Measurements from ENCODE around the gene TTLL7.

The TTLL7 gene

DNA sequence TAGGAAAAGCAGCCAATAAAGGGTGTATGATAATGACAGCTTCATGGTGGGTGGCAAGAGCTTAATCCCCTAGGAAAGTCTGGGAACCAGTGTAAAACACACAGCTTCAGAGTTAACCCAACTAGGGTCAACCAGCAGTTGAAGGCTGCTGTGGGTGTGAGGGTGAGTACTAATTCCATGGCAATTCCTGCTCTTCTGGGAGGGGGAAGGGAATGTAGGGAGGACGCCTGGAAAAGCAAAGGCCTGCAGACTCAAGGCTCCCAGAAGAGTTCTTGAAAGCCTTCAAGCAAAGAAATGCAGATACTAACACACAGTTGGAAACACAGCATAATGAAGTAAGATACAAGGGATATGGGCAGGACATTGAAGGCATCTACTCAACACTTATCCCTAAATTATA lies 28.1 kb downstream of the TTLL7 start:
- Mint-ChIP-seq H3K27me3 (no peaks in the 10 kb centered on the region), H3K36me3 (no peaks in the 10 kb centered on the region), H3K4me1 (no peaks in the 10 kb centered on the region), H3K4me3 (no peak overlapping the region), H3K9me3 (no peaks in the 10 kb centered on the region), H3K27ac (no peak overlapping the region)
- ATAC-seq (ENCODE audit: low read depth) (no peak), DNase-seq (ENCODE audit: low spot score in 2 of 2) (no peak)

DNA sequence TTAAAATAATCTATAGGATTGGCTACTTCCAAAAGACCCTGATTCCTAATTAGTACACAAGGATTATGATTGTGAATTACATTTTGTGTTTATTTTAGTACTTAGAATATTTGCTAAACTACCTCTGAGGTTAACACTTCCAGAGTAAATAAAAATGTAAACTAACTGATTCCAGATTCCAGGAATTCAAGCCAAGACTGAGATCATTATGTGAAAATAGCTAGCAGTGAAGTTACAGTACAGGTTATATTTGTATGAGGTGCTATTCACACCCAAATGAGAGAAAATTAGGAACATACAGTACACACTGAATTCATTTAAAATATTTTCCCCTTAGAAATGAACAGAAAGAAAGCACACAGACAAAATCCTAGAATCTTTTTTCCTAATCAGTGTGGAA lies 28.8 kb downstream of the TTLL7 start:
- peaks cover 1% of the 10 kb centered on the region for H3K27me3 Mint-ChIP-seq
- H3K27ac Mint-ChIP-seq = no peak overlapping the region
- no peak overlapping the region for H3K4me3 Mint-ChIP-seq
- ATAC-seq (ENCODE audit: low read depth) (no peak), DNase-seq (ENCODE audit: low spot score in 2 of 2) (no peak)
- H3K9me3 Mint-ChIP-seq = no peaks in the 10 kb centered on the region
- no peaks in the 10 kb centered on the region for H3K36me3 Mint-ChIP-seq
- no peaks in the 10 kb centered on the region for H3K4me1 Mint-ChIP-seq

DNA sequence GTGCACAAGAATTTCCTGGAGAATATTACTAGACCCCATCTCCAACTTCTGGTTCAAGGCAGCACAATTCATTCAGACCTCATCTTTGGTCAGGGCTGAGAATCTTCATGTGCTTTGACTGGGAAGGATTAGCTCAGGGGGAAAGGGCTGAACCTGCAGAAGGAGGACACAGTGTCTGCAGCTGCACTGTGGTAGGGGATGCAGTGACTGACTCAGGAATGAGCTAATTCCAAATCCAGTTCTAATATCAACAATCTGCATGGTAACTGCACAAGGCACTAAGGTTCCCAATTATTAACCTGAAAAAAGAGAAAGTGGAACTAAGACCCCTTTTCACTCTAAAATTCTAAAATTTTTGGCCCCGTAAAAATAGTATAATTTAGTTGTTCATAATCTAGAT lies 31.6 kb downstream of the TTLL7 start:
- H3K27me3 Mint-ChIP-seq = peaks cover 1% of the 10 kb centered on the region
- H3K36me3 Mint-ChIP-seq = no peaks in the 10 kb centered on the region
- H3K4me1 Mint-ChIP-seq = no peaks in the 10 kb centered on the region
- ATAC-seq (ENCODE audit: low read depth) (no peak), DNase-seq (ENCODE audit: low spot score in 2 of 2) (no peak)
- no peak overlapping the region for H3K27ac Mint-ChIP-seq
- no peaks in the 10 kb centered on the region for H3K9me3 Mint-ChIP-seq
- H3K4me3 Mint-ChIP-seq = no peak overlapping the region

DNA sequence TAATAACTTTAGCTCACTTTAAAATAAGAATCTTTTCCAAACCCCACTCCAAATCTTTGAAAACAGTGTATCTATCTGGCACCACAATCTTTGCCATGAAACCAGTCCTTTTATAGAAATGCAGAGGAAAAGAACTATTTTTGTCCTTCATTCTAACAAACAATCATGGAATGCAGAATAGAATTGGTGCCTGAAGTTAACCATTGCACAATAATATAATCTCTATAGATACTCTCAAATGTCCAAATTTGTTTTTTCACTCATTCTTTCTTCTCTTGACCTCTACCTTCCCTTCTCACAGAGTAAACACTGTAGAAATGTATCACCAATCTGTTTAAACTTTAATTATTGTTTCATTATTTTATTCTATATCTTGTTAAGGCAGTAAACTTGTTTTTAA lies 34.8 kb downstream of the TTLL7 start:
- Mint-ChIP-seq H3K4me1 (no peaks in the 10 kb centered on the region), H3K27ac (no peak overlapping the region), H3K4me3 (no peak overlapping the region), H3K27me3 (peaks cover 1% of the 10 kb centered on the region), H3K36me3 (no peaks in the 10 kb centered on the region), H3K9me3 (no peaks in the 10 kb centered on the region)
- no peak for ATAC-seq (ENCODE audit: low read depth)
- DNase-seq (ENCODE audit: low spot score in 2 of 2) = no peak

DNA sequence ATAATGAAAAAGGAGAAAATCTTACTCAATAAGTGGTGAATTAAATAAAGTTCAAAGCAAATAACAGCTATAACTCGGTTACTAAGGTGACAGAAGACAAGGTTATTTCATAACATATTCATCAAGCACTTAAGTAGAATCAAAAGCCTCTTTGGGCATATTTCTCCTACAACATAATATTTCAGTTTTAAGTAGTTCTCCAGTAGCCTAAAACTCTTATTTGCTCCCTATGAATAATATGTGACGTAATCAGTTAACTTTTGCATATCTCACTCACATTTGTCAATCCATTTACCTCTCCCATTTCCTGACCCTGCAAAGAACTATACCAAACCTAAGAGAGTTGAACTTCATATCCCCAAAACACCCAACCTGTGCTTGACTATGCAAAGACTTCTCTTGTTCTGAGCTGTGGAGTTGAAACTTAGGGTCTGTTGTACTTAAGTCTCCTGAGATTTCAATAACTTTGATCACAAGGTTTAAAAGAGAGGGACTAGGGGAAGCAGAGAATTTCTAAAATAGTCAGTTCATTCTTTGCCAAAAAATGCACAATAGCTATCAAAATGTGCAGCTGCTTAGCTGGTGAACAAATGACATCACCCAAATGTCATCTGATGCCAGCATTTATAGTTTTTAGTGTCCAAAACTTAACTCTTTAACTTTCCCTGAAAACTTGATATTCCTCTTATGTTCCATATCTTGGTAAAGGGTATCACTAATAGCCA lies 37.2 kb downstream of the TTLL7 start:
- Mint-ChIP-seq H3K36me3 (no peaks in the 10 kb centered on the region), H3K4me1 (no peaks in the 10 kb centered on the region), H3K9me3 (no peaks in the 10 kb centered on the region), H3K4me3 (no peak overlapping the region), H3K27me3 (peaks cover 1% of the 10 kb centered on the region), H3K27ac (no peak overlapping the region)
- no peak for DNase-seq (ENCODE audit: low spot score in 2 of 2)
- no peak for ATAC-seq (ENCODE audit: low read depth)

DNA sequence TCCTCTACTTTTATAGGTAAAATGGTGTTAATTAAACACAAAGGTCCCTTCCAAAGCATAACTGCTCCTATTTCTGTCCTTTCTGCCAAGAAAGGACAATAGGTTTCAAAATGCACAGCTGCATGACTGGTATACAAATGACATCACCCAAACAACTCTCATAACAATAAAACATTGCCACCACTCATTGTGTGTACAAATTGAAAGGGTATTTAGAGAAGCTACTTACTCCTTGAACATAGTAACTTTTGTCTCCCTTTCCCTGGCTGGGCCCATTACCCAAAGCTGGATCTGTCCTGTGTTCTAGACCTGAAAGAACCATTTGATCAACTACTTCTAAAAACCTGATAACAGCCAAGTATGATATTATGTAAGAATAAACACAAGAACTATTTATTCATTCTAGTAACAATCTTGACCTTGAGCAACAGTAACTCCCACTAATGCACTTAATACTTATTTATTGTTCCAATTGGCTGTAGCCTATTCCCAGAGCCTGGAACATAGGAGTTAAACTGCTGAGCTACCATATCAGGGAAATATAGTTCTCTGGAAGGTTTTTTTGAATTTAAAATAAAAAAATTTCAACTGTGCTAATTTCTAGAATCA lies 38.2 kb downstream of the TTLL7 start:
- no peak for DNase-seq (ENCODE audit: low spot score in 2 of 2)
- no peaks in the 10 kb centered on the region for H3K9me3 Mint-ChIP-seq
- ATAC-seq (ENCODE audit: low read depth) = no peak
- no peaks in the 10 kb centered on the region for H3K36me3 Mint-ChIP-seq
- no peak overlapping the region for H3K27ac Mint-ChIP-seq
- H3K4me1 Mint-ChIP-seq = no peaks in the 10 kb centered on the region
- peaks cover 1% of the 10 kb centered on the region for H3K27me3 Mint-ChIP-seq
- no peak overlapping the region for H3K4me3 Mint-ChIP-seq

DNA sequence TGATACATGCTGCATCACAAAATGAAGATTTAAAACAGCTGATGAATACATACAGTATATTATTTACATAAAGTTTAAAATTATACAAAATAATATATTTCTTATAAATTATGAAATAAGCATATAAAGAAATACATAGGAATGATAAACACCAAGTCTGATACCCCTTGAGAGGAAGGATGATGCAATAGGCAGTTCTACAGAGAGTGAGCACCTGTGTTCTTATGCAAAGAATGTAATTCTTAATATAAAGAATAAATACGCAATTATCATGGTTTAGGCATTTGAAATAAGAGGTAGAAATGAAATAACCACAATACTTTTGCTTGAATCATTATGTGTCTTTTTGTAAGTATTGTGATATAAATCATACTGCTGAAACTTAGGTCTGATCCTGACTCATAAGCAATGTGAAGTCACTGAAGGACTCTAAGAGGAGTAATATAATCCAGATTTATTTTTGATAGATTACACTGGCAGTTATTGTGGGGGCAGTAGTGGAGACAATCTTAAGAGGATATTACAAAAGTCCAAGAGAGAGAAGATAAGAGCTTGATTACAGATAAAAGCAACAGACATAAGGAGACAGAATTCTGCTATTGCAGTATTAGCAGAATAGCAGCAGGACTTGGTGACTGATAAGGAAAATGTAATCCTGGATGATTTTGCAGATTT lies 39.0 kb downstream of the TTLL7 start:
- no peak for ATAC-seq (ENCODE audit: low read depth)
- H3K4me1 Mint-ChIP-seq = no peaks in the 10 kb centered on the region

DNA sequence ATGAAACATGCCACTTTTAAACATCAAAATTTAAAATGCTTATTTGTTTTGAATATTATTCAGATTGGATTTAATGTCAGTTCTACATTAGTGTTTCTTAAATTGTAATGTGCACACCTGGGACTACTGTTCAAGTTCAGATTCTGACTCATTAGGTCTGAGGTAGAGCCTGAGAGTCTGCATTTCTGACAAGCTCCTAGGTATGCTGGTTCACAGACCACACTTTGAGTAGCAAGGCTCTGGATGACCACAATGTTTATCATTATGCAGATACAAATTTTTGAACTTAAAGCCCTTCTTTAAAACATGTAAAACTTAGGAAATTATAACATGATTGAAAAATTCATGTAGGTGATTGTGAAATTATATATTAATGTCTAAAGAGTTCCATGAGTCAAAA lies 40.2 kb downstream of the TTLL7 start:
- DNase-seq (ENCODE audit: low spot score in 2 of 2) = no peak
- Mint-ChIP-seq H3K27ac (no peak overlapping the region), H3K27me3 (no peaks in the 10 kb centered on the region), H3K36me3 (no peaks in the 10 kb centered on the region), H3K4me1 (no peaks in the 10 kb centered on the region), H3K9me3 (no peaks in the 10 kb centered on the region), H3K4me3 (no peak overlapping the region)
- no peak for ATAC-seq (ENCODE audit: low read depth)

More for the DNA sequence above, 39.0 kb downstream of the TTLL7 start:
- Mint-ChIP-seq H3K27ac (no peak overlapping the region), H3K4me3 (no peak overlapping the region), H3K9me3 (no peaks in the 10 kb centered on the region), H3K27me3 (no peaks in the 10 kb centered on the region), H3K36me3 (no peaks in the 10 kb centered on the region)
- no peak for DNase-seq (ENCODE audit: low spot score in 2 of 2)

DNA sequence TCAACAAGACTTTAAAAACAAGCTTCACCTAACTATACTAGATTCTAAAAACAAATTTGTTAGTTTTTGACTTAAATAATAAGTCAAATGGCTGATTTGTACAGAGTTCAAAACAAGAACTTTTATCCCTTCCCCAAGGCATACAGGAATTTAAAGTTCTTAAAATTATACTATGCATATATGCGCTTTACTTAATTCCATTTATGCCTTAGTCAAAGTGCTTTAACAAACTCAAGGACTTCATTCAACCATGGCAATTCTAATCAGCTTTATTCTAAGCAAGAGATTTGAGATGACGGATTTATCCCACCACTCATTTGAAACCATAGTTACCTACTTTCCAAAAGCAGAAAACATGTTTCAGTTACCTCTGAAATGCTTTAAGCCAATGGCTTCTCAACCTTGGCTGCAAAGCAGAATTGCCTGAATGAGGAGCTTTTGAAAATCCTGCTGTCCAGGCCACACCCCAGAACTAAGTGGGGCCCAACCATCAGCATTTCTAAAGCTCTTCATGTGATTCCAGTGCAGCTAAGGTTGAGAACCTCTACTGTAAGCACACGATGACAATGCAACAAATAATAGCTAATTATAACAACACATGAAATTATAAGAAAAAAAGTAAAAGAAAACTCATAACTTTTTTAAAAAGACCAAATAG lies 44.6 kb downstream of the TTLL7 start:
- no peaks in the 10 kb centered on the region for H3K9me3 Mint-ChIP-seq
- no peaks in the 10 kb centered on the region for H3K36me3 Mint-ChIP-seq
- ATAC-seq (ENCODE audit: low read depth) (no peak), DNase-seq (ENCODE audit: low spot score in 2 of 2) (no peak)
- H3K27me3 Mint-ChIP-seq = peaks cover 5% of the 10 kb centered on the region
- no peaks in the 10 kb centered on the region for H3K4me1 Mint-ChIP-seq
- H3K4me3 Mint-ChIP-seq = no peak overlapping the region
- H3K27ac Mint-ChIP-seq = no peak overlapping the region

DNA sequence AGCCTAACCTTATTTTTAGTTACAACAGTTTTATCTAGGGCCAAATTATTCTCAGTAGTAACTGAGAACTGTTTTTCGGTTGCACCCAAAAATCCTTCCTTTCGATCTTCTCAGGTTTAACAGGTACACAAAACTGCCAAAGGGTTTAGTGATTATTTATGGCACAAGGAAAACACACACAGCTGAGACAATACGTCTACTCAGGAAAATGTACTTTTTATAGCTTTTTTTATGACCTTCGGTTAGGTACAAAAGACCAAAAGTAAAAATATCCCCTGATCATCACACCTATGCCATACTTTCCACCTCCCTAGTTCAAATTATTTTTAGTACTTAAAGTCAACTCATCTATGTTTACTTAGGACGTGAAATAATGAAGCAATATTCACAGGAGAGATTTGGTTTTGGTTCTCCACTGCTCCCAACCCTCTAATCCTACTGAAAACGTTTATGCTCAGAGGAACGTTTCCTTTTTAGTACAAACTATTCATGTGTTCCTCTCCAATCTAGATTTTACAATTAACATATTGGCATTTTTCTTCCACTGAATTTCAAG lies 48.7 kb downstream of the TTLL7 start:
- no peak overlapping the region for H3K27ac Mint-ChIP-seq
- no peak overlapping the region for H3K4me3 Mint-ChIP-seq

DNA sequence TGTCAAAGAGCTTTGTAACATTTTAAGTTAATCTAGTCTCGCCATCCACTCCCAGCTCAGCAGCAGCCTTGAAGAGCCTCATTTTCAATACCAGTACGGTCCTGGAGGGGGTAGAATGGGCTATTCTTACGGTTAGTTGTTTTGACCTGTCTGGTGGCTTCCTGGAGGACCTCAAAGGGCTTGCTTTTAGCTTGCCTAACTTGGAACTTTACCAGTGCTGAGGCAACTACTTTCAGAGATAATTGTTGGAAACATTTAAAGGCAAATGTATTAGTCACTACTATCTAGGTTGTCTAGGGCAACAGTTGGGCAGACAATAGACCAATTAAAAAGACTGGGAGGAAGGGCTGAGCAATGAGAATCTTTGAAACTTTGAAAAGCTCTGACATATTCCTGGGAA lies 56.0 kb downstream of the TTLL7 start:
- Mint-ChIP-seq H3K27ac (no peak overlapping the region), H3K4me1 (no peaks in the 10 kb centered on the region), H3K9me3 (peaks cover 7% of the 10 kb centered on the region), H3K4me3 (no peak overlapping the region), H3K27me3 (peaks cover 3% of the 10 kb centered on the region), H3K36me3 (no peaks in the 10 kb centered on the region)
- ATAC-seq (ENCODE audit: low read depth) = no peak
- DNase-seq (ENCODE audit: low spot score in 2 of 2) = no peak

More for the DNA sequence above, 48.7 kb downstream of the TTLL7 start:
- Mint-ChIP-seq H3K36me3 (no peaks in the 10 kb centered on the region), H3K4me1 (no peaks in the 10 kb centered on the region), H3K27me3 (peaks cover 7% of the 10 kb centered on the region), H3K9me3 (no peaks in the 10 kb centered on the region)
- no peak for ATAC-seq (ENCODE audit: low read depth)
- no peak for DNase-seq (ENCODE audit: low spot score in 2 of 2)

DNA sequence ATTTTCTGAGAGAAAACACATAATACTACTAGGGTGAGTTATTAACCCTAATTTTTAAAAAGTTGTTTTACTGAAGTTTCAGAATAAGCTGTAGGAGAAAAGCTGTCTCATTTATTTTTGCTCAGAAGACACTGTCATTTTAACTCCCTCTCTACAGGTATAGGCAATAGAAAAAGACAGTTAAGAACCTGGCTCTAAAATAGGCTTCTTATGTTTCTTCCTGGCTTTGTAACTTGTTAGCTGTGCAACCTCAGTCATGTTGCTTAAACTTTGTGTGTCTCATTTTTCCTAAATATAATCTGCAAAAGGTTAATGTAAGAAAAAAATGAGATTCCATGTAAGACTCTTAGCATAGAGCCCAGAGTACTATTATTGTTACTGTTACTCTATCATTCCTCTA lies 64.4 kb downstream of the TTLL7 start:
- ATAC-seq (ENCODE audit: low read depth) = no peak
- Mint-ChIP-seq H3K27ac (no peak overlapping the region), H3K27me3 (no peaks in the 10 kb centered on the region), H3K4me1 (no peaks in the 10 kb centered on the region), H3K36me3 (no peaks in the 10 kb centered on the region), H3K4me3 (no peak overlapping the region), H3K9me3 (no peaks in the 10 kb centered on the region)
- DNase-seq (ENCODE audit: low spot score in 2 of 2) = no peak

DNA sequence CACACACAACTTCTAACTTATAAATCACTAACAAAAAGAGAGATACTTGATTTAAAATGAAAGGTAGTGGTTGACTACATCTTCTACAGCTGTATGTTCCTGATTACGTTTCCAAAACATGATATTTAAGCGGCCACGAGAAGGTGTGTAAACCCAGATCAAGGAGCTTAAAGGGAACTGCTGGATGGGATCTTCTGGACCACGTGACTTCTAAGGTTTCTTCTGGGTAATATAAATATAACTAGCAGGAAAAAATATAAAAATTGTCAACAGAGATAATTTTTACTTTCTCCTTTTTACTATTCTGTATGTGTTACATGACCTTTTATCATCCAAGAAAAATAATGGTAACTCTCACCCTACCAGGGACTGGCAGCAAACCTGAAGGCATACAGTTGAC lies 66.2 kb downstream of the TTLL7 start:
- no peak overlapping the region for H3K4me3 Mint-ChIP-seq
- H3K9me3 Mint-ChIP-seq = no peaks in the 10 kb centered on the region
- H3K36me3 Mint-ChIP-seq = no peaks in the 10 kb centered on the region
- no peaks in the 10 kb centered on the region for H3K27me3 Mint-ChIP-seq
- no peak for DNase-seq (ENCODE audit: low spot score in 2 of 2)
- no peak overlapping the region for H3K27ac Mint-ChIP-seq
- no peak for ATAC-seq (ENCODE audit: low read depth)
- H3K4me1 Mint-ChIP-seq = no peaks in the 10 kb centered on the region

DNA sequence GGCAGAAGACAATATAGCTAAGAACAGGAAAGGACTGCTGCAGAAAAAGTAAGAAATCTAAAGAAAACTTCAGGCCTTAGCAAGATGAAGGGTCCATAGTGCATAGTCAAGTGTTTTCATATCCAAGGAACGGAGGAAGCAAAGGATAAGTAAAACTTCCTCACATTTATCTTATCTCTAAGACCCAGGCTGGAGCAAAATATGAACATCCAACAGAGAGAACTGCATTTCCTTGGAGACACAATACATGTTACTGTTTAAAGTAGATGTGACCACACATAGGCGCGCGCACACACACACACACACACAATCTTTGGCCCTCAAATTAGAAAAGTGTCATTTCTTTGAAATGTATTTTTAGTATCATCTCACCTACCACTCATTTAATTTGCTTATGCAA lies 66.7 kb downstream of the TTLL7 start:
- H3K27ac Mint-ChIP-seq = no peak overlapping the region
- H3K4me3 Mint-ChIP-seq = no peak overlapping the region
- H3K27me3 Mint-ChIP-seq = no peaks in the 10 kb centered on the region
- H3K36me3 Mint-ChIP-seq = no peaks in the 10 kb centered on the region
- H3K4me1 Mint-ChIP-seq = no peaks in the 10 kb centered on the region
- no peaks in the 10 kb centered on the region for H3K9me3 Mint-ChIP-seq
- ATAC-seq (ENCODE audit: low read depth) (no peak), DNase-seq (ENCODE audit: low spot score in 2 of 2) (no peak)
